ENCODE data around the gene KIAA0319L.

KIAA0319L gene

DNA sequence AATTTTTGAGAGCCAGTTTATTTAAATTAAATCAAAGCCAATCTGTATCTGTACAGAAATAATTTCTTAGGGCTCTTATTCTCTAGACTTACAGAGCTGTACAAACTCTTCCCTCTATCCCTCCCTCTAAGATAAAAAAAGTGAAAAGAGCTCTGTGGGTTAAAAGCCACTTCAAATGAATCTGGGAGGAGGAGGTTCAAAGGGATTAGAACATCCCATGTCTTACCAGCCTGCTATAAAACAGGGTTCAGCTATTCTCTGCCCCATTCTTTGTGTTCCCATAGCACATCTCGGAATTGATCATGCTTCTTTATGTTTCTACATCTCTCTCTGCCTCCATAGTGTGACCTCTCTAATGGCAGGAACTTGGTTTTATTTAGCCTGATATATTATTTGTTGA, 19.4 kb downstream of the KIAA0319L start:
- no peak for DNase-seq (ENCODE audit: low read depth in 2 of 2)

DNA sequence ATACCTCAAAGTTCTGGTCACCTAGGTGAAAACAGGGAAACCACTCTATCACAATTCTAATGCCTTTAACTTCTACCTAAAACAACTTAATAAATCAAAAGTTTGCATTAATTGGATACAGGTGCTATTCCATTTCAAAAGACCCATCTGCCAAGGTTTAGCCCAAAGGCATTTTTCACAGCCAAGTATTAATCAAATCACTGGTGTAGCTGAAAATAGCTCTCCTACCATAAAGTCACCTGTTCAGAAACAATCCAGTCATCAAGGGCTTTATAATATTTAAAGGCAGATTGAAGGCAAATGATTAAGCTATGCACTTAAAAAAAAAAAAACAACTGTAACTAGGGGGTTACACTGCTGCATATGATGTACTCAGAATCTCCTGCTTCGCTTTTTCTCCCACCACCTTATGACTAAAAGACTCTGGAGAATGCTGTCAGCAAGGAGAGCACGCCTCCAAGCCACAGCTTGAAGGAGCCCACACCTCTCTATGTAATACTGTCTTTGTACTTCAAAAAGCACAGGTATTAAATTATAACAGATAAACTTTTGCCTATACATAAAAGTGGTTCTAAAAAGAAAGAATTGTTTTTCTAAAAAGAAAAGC, 20.5 kb downstream of the KIAA0319L start:
- DNase-seq (ENCODE audit: low read depth in 2 of 2) = no peak

DNA sequence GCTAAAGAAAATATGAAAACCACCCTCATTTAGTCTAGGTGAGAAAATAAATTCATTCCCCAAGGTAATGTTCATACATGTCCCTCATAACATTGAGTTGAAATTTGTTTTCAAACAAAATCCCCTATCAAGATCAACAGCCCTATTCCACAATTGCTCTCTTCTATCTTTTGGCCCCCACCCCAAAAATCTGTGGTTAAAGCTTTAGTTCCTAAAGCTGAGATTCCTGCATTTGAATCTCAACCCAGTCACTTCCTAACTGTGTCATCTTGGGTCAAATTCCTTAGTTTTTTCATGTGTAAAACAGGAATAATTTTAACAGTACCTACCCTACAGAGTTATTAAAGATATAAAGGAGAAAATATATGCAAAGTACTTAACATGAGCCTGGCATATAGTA, 22.0 kb downstream of the KIAA0319L start:
- DNase-seq (ENCODE audit: low read depth in 2 of 2) = no peak

DNA sequence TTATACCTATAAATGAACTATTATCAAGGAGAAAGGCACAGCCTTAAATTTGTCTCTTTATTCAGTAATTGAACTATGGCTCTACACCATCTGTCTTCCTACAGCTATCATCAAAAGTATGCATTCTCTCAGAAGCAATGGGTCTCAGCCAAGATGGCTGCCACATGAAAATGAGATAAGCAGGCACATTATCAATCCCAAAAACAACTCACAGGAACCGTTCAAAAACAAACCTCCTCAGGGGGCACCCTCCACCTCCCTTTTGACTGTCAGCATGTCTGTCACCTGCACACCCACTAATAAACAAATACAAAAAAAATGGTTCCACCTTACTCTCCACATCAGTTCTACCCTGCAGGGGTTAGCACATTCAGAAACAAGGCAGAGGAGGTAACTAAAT, 23.6 kb downstream of the KIAA0319L start:
- no peak for DNase-seq (ENCODE audit: low read depth in 2 of 2)

DNA sequence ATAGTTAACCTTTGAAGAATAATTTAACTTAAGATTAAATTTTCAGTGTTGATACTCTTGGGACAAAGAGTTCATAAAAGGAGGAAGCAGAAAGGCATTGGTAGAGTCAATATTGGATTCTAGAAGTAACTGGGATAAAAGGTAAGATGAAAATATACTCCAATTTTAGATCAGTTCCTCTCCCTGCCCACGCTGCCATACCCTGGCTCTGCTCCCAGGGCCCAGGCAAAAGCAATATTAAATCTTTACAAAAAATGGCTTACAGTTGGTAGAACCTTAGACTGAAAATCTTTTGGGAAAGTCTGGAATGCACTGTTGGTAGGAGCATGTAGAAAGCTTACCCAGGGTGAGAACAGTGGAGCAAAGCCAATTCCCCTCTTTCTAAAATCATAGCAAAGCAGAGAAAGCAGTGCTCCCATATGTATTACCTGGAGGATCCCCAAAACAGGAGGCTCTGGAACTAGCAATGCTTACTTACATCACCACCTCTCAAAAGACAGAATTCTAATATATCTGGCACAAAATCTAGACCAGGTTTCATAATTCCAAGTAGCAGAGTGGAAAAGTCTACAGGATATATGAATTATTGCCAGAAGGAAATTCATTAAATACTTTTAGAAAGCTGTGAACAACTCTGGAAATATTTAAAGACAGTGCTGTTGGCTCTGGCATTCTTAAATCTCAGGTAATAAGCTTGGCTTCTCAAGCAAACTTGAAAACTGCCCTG, 24.5 kb downstream of the KIAA0319L start:
- DNase-seq (ENCODE audit: low read depth in 2 of 2) = no peak

DNA sequence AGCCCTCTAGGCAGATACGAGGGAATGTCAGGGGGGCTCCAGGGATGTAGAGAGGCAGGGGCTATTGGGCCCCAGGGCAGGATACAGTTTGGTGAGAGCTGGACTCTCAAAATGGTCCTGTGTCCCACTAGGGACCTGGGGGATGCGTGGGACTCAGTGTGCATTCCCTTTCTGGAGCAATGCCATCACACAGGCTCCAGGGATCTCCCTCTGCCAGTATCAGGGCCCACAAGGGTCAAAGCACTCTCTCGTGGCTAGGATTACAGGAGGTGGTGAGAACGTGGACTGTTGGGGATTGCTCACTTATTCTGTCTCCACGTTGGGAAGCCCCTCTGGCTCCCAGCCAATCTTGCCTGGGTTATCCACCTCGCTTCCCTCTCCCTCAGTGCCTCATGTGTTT, 25.8 kb downstream of the KIAA0319L start:
- DNase-seq (ENCODE audit: low read depth in 2 of 2) = no peak

DNA sequence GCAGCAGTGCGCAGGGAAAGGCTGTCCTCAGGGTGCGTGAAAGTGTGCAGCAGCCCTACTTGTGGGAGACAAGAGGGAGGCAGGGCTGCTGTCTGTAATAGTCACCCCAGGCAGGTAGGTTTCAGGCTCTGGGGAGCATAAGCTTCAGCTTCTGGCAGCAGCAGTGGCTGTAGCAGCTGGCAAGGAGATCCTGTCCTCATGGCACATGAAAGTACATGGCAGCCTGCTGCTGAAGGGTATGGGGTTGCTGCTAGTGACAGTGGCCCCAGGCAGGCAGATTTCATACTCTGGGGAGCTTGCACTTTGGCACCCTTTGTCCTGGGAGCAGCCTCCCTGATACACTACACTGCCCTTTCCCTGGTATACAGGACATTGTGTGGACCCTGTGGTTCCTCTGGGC, 26.3 kb downstream of the KIAA0319L start:
- DNase-seq (ENCODE audit: low read depth in 2 of 2) = no peak

DNA sequence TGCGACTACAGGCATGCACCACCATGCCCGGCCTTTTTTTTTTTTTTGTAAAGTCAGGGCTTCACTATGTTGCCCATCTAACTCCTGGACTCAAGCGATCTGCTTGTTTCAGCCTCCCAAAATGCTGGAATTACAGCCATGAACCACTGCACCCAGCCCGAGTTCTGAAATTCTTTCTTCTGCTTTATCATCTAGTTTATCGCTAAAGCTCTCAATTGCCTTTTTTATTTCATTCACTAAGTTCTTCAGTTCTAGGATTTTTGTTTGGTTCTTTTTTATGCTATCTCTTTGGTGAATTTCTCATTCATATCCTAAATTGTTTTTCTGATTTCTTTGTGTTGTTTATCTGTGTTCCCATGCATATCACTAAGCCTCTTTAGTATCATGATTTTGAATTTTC, 27.0 kb downstream of the KIAA0319L start:
- no peak for DNase-seq (ENCODE audit: low read depth in 2 of 2)

DNA sequence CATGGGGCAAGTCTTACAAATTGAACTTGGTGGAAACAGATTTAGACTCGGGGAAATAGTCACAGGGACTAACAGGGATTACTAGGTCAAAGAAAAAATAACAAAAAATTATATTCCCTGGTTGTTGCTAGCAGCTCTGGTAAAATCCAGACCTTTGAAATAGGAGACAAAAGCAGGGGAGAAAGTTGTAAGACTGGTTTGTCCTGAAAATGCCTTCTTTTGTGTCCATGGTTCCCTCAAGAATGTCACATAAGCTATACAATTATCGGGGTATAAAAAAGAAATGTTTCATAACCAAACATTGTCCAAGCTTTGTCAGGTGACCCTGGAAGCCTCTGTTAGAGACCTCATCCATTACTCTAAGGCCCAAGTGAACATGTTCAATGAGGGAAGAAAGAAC, 33.1 kb downstream of the KIAA0319L start:
- DNase-seq (ENCODE audit: low read depth in 2 of 2) = no peak

DNA sequence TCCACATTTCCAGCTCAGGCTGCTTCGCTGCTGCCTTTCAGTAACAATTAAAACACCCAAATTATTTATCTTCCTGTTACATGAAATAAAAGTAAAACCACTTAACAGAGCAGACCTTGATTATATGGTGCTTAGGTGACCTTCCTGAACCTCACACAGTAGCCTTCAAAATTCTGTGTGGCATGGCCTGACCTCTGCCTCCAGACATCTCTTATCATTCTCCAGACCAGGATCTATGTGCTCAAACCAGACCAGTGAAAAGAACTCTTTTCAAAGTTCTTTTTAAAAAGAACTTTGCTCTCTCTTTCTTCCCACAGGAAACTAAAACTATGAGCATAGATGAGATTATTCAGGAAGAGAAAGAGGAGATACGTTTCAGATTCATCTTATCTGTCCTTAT, 37.8 kb downstream of the KIAA0319L start:
- no peak for DNase-seq (ENCODE audit: low read depth in 2 of 2)

DNA sequence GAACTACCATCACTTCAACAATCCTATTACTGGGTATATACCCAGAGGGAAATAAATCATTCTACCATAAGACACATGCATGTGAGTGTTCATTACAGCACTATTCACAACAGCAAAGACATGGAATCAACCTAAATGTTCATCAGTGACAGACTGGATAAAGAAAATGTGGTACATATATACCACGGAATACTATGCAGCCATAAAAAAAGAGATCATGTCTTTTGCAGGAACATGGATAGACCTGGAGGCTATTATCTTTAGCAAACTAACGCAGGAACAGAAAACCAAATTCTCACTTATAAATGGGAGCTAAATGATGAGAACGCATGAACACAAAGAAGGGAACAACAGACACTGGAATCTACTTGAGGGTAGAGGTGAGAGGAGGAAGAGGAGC, 39.0 kb downstream of the KIAA0319L start:
- DNase-seq (ENCODE audit: low read depth in 2 of 2) = no peak

DNA sequence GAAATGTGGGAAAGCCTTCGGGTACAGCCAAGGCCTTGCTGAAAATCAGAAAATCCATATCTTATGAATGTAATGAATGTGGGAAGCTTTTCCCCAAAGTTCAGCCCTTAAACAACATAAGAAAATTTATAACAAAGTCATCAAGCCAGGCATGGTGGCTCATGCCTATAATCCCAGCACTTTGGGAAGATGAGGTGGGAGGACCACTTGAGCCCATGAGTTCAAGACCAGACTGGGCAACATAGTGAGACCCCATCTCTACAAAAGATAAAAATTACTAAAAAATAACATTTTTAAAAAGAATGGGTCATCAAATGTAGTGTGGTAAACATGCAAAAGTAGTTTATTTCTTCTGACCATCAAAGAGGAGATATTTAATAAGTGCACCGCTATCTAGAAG, 45.9 kb downstream of the KIAA0319L start:
- DNase-seq (ENCODE audit: low read depth in 2 of 2) = no peak

DNA sequence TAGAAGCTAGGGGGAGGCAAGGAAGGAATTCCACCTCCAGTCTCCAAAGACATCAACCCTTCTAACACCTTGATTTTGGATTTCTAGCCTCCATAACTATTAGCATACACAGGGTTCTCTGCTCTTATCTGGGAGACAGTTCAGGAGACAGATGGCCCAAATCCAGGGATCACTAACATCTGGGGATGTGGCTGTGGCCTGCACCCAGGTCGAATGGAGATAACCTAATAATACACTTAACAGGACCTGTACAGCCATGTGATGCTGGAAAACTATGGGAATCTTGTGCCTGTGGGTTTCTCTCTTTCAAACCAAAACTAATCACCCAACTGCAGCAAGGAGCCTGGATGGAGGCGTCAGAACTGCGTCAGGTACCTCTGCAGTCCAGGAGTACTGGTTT, 47.6 kb downstream of the KIAA0319L start:
- no peak for DNase-seq (ENCODE audit: low read depth in 2 of 2)

DNA sequence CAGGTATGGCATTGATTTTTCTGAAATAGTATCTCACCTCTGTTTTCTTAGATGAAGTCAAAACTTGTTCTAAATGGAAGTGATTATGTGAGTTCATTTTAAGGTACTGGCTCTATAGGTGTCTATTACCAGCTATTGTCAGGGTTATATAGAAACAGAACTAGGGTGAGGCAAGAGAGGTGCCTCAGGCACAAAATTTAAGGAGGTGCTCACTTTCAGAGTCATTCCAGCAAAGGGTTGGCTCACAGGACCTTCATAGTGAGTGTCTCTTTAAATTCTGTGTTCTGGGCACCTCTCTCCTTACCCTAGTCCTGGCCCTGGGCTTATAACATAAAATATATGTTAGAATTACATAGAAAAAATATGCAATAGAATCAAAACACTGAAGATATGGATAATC, 49.3 kb downstream of the KIAA0319L start:
- no peak for DNase-seq (ENCODE audit: low read depth in 2 of 2)

DNA sequence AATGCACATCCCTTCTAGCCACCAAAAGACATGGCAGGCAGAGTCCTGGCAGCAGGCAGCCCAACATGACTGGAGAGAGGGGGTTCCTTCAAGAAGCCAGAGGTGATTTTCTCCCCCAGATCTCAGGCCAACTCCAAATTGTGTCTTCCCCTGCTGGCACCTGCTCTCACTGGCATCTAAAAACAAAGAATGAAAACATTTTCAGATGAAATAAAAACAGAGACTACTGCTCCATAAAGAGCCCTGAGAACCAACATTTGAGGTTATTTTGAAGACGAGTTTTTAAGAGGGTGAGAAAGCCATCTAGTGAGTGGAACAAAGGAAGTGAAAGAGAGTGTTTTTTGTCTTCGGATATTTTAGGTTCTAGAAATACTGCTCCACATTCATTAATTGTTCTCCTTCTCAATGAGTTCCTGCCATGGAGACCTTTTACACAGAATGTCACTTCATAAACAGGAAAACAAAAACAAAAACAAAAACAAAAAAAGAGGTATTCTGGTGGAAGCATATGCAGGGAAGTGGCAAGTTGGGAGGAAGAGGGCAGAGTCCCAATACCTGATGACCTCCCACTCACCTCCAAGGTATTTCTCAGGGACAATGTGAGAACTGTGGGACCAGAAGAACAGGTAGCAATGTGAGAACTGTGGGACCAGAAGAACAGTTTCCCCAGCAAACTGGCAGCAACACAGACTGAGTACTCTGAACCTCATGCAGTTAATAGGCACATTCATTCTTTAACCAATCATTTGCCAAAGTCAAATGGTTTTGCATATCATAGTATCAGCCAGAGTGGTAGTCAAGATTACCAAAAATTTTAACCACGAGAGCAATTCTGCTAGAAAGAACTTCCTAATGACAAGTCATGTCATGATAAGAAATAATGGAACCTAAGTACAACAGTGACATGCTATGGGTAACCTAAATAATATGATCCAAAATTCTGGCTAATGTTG, 50.0 kb downstream of the KIAA0319L start:
- no peak for DNase-seq (ENCODE audit: low read depth in 2 of 2)

DNA sequence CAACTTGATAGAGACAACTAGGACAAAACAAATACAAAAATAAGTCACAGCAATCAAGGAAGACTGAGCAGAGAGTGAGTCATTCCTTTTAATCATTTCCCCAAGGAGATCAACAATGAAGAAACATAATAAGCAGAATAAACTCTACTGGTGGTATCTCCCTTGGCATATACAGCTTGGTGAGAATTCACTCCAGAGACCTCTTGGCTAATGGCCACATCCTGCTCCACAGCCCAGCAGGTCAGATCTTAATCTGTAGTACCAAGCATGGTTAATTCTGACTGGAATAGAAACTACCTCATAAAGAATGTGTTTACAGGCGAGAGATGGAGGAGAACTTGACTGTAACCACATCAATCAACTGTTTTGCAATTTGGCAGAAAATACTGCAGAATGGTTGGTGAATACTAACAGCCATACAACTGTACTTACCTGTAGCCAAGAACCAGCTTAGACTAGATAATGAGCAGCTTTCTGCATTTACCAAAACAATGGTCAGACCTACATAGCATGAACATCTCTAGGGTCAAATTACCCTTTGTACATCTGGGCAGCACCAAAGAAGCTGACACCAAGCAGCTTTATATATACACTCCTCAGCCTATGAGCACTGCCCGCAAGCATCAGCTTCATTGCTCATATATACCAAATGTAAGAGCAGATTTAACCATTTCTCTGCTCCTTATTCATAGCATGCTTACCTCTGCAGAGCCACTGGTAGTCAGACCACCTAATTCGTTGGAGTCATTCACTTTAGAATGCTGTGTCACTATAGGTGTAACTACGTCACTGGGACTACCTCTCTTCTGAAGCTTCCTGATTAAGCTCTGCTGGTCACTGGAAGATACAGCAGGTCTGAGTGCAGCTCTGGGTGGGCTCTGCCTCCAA, 51.0 kb downstream of the KIAA0319L start:
- peak in 1 of 2 donors; percentile 10 for DNase-seq (ENCODE audit: low read depth in 2 of 2)

DNA sequence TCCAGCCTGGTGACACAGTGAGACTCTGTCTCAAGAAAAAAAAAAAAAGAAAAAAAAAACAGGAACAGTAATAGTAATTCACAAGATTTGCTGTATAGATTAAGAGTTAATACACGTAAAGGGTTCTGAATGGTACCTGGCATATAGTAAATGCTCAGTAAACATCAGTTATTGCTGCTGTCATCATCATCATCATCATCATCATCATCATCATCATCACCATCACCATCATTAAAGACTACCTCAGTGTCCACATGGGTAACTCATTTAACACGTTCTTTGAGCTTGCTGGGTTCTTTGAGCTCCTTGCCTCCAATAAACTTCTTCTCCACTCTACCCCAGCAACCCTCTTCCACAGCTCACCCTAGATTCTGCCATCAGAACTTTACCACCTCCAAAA, 55.0 kb downstream of the KIAA0319L start:
- DNase-seq (ENCODE audit: low read depth in 2 of 2) = no peak

DNA sequence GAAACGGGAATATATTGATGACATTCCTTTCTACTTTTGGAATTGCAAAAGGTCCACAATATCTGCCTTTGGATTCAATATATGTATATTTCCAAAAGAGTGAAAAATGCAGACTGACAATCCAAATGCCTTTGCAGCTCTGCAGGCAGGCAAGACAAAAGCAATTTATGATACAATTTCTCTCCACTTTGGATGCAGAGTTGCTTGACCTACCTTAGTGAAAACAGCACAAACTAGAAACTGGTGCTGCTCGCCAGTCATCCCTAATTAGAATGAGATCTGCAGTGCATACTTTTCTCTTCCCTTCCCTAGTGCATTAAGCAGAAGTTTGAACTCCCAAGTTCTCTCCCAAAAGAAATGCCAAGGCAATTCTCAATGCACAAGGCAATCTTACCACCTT, 56.8 kb downstream of the KIAA0319L start:
- DNase-seq (ENCODE audit: low read depth in 2 of 2) = no peak

DNA sequence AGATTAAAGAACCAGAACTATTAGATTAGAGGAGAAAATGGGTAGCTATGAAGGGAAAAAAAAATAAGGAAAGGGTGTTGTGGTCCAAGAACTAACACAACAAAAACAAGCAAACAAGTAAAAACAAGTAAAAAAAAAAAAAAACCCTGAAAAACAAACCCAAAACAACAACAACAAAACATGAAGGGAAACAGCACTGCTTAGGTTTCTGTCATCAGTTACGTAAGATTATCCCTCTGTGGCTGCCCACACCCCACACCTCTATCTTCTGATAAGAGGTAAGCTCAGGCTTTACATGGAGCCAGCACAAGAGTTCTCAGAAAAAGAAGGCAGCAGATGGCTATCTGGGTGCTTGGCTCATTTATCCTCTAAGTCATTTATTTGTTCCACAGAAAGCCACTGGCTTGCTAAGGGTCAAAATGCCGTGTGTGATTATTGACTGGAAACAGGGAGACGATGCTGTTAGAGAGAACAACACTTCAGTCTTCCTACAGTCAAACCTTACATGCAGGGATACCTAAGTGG, 57.5 kb downstream of the KIAA0319L start:
- peak in 1 of 2 donors; percentile 20 for DNase-seq (ENCODE audit: low read depth in 2 of 2)

DNA sequence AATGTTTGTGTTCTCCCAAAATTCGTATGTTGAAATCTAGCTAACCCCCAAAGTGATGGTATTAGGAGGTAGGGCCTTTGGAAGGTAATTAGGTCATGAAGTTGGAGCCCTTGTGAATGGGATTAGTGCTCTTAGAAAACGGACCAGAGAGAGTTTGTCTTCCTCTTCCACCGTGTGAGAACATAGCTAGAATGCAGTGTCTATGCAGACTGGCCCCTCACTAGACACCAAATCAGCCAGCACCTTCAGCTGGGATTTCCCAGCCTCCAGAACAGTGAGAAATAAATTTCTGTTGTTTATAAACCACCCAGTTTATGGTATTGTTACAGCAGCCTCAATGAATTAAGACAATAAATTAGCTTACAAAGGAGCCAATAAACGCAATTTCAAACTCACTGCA, 58.0 kb downstream of the KIAA0319L start:
- no peak for DNase-seq (ENCODE audit: low read depth in 2 of 2)

DNA sequence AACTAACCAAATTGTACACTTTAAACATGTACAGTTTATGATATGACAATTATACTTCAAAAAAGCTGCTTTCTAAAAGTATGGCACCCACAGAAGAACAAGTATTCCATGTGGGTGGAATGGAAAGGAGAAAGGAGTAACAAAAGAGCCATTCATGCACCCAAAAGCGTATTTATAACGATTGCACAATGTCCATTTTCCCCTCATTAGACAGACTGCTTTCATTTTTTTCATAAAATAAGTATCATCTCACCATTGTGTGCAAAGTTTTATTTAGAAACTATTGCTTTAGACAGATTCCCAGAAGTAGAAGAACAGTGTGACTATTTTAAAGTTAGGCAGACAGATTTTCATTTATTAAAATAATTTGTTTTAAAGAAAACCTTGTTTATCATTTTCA, 59.6 kb downstream of the KIAA0319L start:
- DNase-seq (ENCODE audit: low read depth in 2 of 2) = no peak

All from stimulated activated CD8-positive, alpha-beta memory T cell treated with anti-CD3 and anti-CD28 coated beads, Interleukin-7, amount 100 ng/mL, for 4 hours (primary cell).